ENCODE measurements around the gene FLT1. TPM values are rescaled to one million over a fixed set of nuclear protein-coding genes. Genes with fewer than 3 reads are reported as not detected.

Gene FLT1
- polyA plus RNA-seq, 2 of the 4 experiments (the other 2 are of a cell fraction) = not detected

DNA sequence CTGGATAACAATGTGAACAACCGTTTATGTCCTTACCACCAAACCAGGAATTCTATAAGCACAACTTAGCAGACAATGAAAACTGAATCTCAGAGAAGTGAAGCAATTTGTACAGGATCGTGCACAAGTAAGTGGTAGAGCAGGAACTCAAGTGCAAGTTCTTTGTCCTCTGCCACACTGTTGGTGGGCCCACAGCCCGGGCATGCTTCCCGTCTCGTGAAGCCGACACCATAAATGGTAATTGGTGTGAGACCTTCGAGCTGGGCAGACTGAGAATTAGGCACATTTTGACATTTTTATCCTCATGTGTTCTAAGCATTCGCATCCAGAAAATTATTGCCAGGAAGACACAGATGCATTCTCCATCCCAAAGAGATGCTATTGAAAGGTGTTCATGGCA, 27.9 kb upstream of the FLT1 start:
- WGBS (ENCODE audit: missing lambda C conversion rate) = 35% methylated on average over 8 of the region's 8 CpGs
- no peak for DNase-seq (ENCODE audit: low read depth in 1 of 2, low spot score in 1 of 2)
- H3K4me2 ChIP-seq = no peak overlapping the region
- H3K4me3 ChIP-seq = no peak overlapping the region
- H3K27ac ChIP-seq = no peak overlapping the region
- H3K9me3 ChIP-seq = no peaks in the 10 kb centered on the region
- TF ChIP-seq NR3C1 (IDR thresholded peaks at IDR 0.05) = no peak
- TF ChIP-seq NPAS2 (CRISPR knock-in tag; IDR thresholded peaks at IDR 0.05; ENCODE audit: borderline replicate concordance) = no peak
- no peak for TF ChIP-seq FOSL2 (IDR thresholded peaks at IDR 0.05)
- no peak for TF ChIP-seq FOSL2 (CRISPR knock-in tag; IDR thresholded peaks at IDR 0.05)
- no peak for TF ChIP-seq EP300 (IDR thresholded peaks at IDR 0.05)
- no peak for TF ChIP-seq POLR2A (IDR thresholded peaks at IDR 0.05; ENCODE audit: low read length)
- TF ChIP-seq HOXA7 (CRISPR knock-in tag; IDR thresholded peaks at IDR 0.05) = no peak
- TF ChIP-seq FOXS1 (CRISPR knock-in tag; IDR thresholded peaks at IDR 0.05) = no peak
- TF ChIP-seq RNF2 (IDR thresholded peaks at IDR 0.05; ENCODE audit: borderline replicate concordance, low read depth) = no peak
- TF ChIP-seq FOSB (CRISPR knock-in tag; IDR thresholded peaks at IDR 0.05) = no peak
- TF ChIP-seq, protein P1, sequence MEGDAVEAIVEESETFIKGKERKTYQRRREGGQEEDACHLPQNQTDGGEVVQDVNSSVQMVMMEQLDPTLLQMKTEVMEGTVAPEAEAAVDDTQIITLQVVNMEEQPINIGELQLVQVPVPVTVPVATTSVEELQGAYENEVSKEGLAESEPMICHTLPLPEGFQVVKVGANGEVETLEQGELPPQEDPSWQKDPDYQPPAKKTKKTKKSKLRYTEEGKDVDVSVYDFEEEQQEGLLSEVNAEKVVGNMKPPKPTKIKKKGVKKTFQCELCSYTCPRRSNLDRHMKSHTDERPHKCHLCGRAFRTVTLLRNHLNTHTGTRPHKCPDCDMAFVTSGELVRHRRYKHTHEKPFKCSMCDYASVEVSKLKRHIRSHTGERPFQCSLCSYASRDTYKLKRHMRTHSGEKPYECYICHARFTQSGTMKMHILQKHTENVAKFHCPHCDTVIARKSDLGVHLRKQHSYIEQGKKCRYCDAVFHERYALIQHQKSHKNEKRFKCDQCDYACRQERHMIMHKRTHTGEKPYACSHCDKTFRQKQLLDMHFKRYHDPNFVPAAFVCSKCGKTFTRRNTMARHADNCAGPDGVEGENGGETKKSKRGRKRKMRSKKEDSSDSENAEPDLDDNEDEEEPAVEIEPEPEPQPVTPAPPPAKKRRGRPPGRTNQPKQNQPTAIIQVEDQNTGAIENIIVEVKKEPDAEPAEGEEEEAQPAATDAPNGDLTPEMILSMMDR (IDR thresholded peaks at IDR 0.05) = no peak
- no peak for TF ChIP-seq KDM1A (IDR thresholded peaks at IDR 0.05; ENCODE audit: low read depth)
- no peak for TF ChIP-seq HEYL (CRISPR knock-in tag; IDR thresholded peaks at IDR 0.05)
- no peak for TF ChIP-seq ZFP36 (IDR thresholded peaks at IDR 0.05; ENCODE audit: borderline replicate concordance, partially characterized antibody)
- no peaks in the 10 kb centered on the region for H3K4me1 ChIP-seq
- POLR2A ChIA-PET = no interaction called here
- CTCF ChIA-PET = no interaction called here
- no peak for FAIRE-seq
- ATAC-seq = no peak

GRCh38 chr13:28513745-28514144, 18.8 kb upstream of the FLT1 start:
- Histone ChIP-seq H3K4me2 (no peak overlapping the region), H3K4me1 (no peaks in the 10 kb centered on the region), H3K27ac (no peak overlapping the region), H3K9me3 (no peaks in the 10 kb centered on the region), H3K4me3 (no peak overlapping the region)
- TF ChIP-seq RARB (CRISPR knock-in tag; IDR thresholded peaks at IDR 0.05) (no peak), RCOR1 (IDR thresholded peaks at IDR 0.05; ENCODE audit: low read depth, low read length) (no peak), KDM1A (IDR thresholded peaks at IDR 0.05; ENCODE audit: low read depth) (no peak), FOSL2 (IDR thresholded peaks at IDR 0.05) (no peak), FOSL2 (CRISPR knock-in tag; IDR thresholded peaks at IDR 0.05) (no peak), CHD2 (IDR thresholded peaks at IDR 0.05; ENCODE audit: low read length, partially characterized antibody) (no peak), BHLHE40 (IDR thresholded peaks at IDR 0.05; ENCODE audit: low read depth, low read length) (no peak), REST (IDR thresholded peaks at IDR 0.05) (no peak), CEBPB (IDR thresholded peaks at IDR 0.05) (no peak), PHF8 (IDR thresholded peaks at IDR 0.05; ENCODE audit: borderline replicate concordance, low read depth) (no peak), EP300 (IDR thresholded peaks at IDR 0.05) (no peak), MAFK (IDR thresholded peaks at IDR 0.05; ENCODE audit: partially characterized antibody) (no peak), EHMT2 (IDR thresholded peaks at IDR 0.05; ENCODE audit: low read depth) (no peak), CHD4 (IDR thresholded peaks at IDR 0.05; ENCODE audit: borderline replicate concordance) (no peak), POLR2A (IDR thresholded peaks at IDR 0.05; ENCODE audit: low read length) (no peak), HOXB13 (CRISPR knock-in tag; IDR thresholded peaks at IDR 0.05; ENCODE audit: low read depth) (no peak), JUN (IDR thresholded peaks at IDR 0.05) (no peak), ZC3H11A (IDR thresholded peaks at IDR 0.05) (no peak)
- TF ChIP-seq, protein P2, sequence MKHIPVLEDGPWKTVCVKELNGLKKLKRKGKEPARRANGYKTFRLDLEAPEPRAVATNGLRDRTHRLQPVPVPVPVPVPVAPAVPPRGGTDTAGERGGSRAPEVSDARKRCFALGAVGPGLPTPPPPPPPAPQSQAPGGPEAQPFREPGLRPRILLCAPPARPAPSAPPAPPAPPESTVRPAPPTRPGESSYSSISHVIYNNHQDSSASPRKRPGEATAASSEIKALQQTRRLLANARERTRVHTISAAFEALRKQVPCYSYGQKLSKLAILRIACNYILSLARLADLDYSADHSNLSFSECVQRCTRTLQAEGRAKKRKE (CRISPR knock-in tag; IDR thresholded peaks at IDR 0.05; ENCODE audit: low read depth) = no peak
- no peak for ATAC-seq
- POLR2A ChIA-PET = no interaction called here
- 45% methylated on average over 4 of the region's 4 CpGs for WGBS (ENCODE audit: missing lambda C conversion rate)
- no peak for FAIRE-seq
- CTCF ChIA-PET = no interaction called here
- no peak for DNase-seq (ENCODE audit: low read depth in 1 of 2, low spot score in 1 of 2)

All from A549 (cell line).